GM18498 (cell line): ENCODE measurements around the gene APAF1.

Source experiments
- ATAC-seq: cut with Tn5 transposase; IDR thresholded peaks from one replicate; pipeline ENCODE4 v1.9.1; 2021; ENCODE audit warnings: mild to moderate bottlenecking, moderate library complexity; ENCODE audit not compliant: unreplicated experiment

Gene APAF1

DNA sequence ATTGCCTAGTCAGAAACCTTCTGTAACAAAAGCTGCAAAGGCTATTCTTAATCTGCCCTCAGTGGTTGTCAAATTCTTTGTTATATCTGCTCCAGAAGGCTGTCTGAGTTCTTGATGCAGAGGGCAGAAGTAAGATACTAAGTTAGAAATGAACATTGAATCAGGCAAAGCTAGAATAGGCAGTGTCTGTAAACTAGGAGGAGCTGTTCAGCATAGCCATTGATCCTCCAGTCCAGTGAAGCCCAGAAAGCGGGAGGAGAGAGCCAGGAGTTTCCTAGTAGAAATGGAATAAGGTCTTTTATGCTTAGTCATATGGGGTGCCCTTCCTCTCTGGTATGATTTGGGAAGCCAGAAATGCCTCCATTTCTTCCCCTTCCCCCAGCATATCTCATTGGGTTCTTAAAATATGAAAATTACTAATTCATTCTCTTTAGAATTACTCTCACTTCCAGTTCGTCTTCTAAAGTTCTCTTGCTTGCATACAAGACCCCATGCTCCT lies 76.2 kb downstream of the APAF1 start:
- ATAC-seq = no peak

DNA sequence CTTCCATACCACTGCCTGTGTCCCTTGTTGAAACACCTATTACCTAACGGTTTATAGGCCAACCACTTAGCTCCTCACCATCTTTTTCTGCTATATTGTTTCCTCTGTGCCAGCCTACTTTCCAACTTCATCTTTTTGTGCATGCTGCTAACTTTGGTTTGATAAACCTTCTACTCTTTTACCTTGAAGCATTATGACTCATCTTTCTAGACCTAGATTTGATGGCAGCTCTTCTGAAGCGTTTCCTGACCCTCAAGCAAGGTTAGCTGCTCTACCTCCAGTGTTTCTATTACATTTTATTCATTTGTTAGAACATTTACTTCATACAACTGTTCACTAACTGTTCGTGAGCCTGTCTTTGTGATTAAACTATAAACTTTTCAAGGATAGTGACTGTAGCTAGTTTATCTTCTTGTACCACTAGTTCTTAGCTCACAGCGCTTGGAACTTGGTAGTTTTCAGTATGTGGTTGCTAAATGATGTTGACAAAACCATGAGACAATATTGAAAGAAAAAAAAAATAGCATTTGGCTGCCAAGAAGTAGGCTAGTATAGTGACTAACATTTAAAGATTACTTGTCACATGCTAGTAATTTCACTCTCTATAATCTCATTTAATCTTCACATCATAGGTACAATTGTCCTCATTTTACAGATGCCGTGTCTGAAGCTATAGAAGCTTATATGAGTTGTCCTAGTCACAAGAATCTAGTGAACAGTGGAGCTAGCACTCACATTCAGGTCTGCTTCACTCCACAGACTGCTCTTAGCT lies 79.5 kb downstream of the APAF1 start:
- no peak for ATAC-seq

DNA sequence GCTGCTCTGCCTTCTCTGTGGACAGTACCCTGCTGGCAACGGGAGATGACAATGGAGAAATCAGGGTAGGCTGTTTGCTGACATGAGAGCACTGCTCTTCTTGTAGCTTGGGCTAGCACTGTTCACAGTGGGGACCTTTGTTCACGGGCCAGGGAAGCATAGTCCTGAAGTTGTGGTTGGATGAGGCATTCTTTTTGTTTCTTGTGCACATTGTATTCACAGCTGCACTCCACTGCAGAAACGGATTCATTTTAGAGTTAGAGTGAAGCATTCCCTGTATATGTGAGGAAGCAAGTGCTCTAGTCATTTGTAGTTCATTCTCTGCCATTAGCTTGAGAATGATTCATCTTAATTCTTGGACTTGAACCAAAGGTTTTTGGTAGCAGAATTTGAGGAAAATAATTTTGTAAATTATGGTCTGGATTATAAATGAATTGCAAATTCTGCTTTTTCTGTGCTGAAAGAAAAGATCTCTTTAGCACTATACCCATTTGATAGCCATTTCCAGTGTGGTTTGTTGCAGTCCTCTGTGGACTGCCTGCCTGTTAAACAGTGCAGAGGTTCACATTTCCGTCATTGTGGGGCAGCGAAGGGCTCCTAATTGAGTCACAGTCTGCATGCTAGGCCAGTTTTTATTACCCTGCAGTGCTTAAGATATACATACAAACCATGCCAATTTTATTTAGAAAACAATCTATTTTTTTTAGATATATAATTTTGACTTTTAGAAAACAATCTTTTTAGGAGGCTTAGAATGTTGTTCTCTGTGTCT lies 80.6 kb downstream of the APAF1 start:
- ATAC-seq = peak; percentile 82

DNA sequence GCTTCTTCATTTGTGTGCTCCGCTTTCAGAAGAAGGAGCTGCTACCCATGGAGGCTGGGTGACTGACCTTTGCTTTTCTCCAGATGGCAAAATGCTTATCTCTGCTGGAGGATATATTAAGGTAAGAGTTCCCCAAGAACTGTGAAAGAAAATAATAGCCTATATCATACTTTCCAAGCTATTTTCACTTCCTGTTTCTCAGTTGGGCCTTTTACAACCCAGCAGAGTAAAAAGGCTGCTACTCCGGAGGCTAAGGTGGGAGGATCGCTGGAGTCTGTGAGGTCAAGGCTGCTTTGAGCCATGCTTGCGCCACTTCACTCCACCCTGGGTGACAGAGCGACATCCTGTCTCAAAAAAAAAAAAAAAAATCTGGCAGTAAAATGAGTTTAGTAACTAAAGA lies 82.1 kb downstream of the APAF1 start:
- ATAC-seq = no peak

DNA sequence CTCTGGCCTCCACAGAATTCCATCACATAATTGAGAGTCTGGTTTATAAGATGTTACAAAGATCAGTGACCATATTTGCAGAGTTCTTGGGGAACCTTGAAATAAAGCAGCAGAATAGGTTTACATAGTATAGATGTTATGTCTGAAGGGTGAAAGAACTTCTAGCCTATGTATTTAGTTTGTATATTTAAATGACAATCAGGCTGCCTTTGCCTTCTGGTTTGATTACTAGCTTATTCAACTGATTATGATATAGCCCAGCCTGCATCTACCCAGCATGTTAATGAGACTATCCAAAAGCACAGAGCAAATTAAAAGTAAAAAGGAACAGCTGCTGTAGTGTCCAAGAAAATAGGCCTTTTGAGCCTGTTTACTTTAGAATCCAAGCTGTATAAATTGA lies 85.3 kb downstream of the APAF1 start:
- ATAC-seq = no peak

DNA sequence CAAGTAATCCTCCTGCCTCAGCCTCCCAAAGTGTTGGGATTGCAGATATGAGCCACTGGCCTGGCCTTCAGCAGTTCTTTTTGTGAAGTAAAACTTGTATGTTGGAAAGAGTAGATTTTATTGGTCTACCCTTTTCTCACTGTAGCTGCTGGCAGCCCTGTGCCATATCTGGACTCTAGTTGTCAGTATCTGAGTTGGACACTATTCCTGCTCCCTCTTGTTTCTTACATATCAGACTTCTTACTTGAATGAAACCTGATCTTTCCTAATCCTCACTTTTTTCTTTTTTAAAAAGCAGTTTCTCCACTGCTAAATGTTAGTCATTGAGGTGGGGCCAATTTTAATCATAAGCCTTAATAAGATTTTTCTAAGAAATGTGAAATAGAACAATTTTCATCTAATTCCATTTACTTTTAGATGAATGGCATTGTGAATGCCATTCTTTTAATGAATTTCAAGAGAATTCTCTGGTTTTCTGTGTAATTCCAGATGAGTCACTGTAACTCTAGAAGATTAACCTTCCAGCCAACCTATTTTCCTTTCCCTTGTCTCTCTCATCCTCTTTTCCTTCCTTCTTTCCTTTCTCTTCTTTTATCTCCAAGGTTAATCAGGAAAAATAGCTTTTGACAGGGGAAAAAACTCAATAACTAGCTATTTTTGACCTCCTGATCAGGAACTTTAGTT lies 88.7 kb downstream of the APAF1 start:
- ATAC-seq = no peak

DNA sequence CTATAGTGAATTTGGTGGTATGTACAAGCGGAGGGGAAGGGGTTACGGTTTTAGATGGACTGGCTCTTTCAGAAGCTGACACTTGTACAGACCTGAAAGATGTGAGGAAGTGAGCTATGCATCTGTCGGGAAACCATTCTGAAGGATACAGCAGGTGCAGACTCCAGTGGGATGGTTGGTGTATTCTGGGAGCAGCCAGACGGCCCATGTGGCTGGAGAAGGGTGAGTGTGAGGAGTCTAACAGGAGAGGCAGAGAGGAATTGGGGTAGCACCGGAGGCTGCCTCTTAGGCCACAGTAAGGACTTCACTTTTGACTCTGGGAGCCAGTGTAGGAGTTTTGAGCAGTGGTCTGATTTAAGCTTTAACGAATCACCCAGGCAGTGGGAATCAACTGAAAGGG lies 90.7 kb downstream of the APAF1 start:
- ATAC-seq = no peak

DNA sequence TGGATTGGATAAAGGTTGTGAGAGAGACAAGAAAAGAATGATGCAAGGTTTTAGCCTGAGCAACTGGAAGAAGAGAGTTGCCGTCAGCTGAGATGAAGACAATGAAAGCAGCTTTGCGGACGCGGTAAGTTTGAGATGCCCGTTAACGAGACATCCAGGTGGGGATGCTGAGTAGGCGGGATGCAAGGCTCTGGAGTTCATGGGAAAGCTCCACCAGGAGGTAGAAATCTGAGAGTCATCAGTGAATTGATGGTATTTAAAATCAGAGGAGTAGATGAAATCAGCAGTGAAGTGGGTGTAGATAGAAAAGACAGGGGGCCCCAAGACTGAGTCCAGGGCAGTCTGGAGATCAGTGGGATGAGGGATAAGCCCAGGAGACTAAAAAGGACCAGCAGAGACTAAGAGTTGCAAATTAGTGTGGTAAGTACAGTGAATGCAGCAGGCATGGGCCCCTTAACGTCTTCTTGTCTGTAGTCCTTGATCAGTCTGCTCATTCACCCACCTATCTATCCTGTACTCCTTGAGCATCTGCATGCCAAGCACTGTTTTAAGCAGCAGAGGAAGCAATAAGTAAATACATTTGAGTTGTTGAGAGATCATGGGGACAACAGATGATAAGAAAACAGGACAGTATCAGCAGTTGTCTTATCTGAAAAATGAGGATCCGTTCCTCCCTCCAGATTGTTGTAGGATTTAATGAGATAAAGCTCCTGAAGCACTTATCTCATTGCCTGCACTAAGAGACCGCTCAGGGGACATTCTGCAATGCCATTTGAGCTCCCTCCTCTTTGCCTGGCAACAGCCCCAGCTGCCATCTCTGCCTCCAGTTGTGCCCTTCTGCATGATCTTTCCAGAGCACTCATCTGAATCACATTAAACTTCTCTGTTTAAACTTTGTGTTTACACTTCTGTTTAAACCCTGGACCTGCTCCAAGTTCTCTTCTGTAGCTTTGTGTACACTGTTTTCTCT lies 91.5 kb downstream of the APAF1 start:
- ATAC-seq = no peak

DNA sequence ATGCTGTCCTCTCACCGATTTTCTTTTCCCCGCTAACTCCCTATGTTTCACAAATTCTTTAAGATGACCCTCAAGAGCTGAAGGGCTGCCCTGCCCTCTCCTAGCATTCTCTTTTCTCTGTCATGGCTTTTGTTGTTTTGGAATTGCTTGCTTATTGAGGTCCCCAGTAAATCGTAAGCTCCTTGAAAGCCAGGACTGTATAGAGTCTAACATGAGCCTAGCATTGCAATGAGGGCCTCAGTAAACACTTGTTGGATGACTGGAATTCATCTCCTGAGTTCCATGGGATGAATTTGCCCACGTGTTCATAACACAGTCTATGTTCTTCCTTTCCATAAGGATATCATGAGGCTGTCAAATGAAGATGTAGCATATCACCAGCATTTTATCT lies 92.2 kb downstream of the APAF1 start:
- no peak for ATAC-seq

DNA sequence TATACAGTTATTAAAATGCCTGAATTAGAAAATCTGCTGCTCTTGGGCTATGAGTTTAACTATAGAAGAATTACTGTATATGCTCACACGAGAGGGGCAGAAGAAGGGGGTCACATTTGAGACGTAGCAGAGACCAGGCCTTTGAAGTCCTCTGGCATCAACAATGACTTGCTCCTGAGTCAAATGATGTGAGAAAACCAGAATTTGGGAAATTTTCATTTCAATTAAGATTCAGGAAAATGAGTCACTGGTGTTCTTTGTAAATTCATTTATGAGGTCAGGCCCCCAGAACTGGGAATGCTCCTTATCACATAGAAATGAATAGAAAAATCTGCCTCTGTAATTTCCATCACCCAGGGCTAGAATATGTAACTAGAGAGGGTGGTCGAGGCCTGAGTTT lies 92.9 kb downstream of the APAF1 start:
- no peak for ATAC-seq

DNA sequence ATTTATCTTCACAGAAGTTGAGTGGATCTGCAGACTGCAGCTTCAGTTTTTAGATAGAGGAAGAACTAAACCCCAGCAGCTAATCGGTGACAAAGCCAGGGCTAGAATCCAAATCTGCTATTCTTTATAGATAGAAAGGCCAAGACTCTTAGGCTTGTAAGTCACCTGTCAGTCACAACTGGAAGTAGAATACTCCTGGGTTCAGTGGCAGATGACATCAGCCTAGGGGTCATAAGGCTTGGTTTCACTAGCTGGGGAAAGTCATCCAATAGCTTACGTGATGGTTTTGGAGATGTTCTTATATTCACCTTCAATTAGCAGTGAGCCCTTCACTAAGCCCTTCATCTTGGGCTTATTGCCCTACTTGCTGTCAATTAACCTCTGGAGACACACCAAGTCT lies 93.4 kb downstream of the APAF1 start:
- ATAC-seq = no peak

DNA sequence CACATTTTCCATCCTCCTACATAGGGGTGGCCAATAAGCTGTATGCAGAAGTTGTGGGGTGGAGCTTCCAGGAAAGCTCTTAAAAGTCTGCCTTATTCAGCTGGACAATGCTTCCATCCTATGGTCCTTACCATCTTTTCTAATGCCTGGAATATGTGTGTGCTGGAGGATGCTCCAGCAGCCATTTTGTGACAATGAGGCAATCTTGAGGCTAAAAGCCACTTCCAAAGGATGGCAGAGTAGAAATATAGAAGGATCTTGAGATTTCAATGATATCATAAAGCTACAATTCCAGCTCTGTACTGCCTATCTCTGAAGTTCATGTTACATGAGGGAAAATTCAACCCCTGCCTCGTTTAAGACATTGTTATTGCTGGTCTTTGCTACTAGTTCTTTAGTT lies 95.7 kb downstream of the APAF1 start:
- no peak for ATAC-seq

DNA sequence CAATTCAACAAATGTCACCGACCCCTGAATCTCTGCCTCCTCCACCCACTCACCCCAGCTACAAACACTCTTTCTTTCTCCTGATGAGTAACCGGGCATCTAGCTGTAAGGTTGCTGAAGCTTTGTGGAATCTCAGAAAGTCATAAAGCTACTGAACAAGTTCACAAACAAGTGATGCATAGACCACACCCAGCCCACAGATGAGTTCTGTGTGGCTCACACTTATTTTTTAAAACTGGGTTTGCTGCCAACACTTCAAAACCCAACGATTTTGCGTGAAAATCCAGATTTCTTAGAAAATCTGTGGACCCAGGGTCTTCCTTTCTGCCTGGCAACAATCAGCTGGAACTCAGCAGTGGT lies 96.1 kb downstream of the APAF1 start:
- ATAC-seq = no peak

DNA sequence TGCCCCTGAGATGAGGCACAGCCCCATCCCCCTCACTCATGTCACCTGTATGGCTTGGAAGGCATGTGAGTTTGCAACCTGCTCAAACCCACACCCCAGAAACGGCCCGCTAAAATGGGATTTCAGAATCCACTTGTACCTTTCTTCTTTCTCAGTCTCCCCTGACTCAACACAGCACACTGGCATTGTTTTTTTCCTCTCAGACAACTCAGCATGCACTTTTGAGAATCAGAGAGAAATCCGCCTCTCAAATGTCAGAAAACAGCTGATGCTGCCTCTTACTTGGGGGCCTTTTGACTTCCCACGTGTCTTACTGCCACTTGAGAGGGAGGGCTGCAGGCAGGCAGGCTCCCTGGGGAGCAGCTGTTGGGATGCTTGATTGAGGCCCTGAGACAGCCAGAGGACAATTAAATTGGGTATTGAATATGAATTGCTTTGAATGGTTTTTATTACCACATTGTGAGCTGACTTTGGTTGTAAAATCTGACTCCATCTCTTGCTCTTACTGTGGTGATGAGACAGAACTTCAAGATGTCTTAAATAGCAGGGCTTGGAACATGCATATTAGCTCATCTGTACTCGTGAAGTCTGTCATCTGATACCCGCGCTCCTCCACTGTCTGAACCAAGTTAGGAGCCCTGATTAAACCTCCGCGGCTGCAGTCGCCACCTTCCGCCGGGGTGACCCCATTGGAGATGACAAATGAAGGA lies 96.6 kb downstream of the APAF1 start:
- no peak for ATAC-seq

DNA sequence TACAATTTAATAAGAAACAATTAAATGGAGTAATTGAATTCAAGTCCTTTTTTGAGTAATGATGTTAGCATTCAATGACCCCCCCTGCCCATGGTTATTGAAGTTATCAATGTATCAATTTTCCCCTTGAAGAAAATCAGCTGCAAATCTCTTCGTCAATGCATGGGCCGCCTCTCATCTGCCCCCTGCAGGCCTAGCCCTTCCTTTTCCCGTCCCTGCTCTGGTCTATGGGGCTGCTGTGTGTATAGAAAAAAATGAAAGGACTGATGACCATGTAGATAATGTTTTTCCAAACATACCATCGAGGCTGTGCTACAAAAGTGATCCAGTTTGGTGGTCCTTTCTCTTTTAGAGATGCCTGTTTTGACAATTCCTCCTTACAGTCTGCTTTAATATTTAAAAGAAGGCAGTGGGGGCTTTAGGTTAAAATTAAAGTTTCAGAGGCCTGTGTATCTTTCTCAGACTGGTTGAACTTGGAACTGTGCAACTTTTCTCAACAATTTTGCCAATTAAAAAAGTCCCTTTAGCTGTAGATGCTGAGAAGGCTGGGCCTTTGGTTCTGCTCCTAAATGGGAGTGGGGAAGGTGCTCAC lies 98.4 kb downstream of the APAF1 start:
- ATAC-seq = peak; percentile 57

DNA sequence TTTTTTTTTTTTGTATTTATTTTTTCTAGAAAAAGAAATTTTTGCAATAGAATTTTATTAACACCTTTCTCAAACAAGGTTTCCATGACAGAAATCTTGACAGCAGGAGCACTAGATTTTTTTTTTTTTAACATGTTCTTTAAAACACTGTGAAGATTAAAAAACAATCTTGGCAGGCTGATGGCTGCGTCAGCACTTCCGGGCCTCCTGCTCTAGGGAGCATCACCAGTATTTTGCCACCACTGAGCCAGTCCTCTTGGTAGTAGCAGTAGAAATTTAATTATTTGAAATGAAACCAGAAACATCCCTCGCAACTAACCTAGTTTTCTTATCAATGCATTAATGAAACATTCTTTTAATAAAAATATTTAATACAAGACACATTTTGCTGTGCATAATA lies 99.6 kb downstream of the APAF1 start:
- ATAC-seq = no peak

DNA sequence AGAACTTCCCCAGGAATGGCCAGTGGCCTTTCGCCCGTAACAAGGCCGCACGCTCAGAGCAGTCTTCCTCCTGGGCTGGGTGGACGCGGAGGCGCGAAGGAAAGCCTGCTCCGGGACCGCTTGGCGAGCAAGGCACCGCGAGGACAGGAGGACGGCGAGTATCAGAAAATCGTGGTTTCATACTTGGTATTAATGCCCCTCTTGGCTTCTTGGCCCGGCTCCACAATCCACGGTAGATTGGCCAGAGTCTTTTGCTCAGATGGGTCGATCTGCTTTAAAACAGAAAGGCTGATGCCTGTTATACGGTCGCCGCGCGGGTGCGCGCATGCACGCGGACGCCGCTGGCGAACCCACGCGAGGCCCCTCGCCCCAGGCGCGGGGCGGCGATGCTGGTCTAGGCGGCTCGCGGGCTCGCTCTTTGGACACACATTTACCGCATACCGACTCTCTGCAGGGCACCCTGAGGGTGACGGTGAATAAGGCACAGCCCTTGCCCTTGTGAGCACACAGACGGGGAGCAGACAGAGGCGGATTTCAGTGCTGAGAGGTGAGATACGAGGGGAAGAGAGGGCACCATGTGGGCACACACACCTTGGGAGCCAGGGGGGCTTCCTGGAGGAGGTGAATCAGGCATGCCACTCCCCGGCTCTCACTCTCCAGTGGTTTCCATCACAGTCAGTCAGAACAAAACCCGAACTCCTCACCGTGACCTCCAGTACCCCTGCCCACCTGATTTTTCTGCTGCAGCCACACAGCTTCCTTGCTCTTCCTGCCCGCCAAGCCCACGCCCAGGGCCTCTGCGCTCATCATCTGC lies 100.7 kb downstream of the APAF1 start:
- peak; percentile 58 for ATAC-seq

DNA sequence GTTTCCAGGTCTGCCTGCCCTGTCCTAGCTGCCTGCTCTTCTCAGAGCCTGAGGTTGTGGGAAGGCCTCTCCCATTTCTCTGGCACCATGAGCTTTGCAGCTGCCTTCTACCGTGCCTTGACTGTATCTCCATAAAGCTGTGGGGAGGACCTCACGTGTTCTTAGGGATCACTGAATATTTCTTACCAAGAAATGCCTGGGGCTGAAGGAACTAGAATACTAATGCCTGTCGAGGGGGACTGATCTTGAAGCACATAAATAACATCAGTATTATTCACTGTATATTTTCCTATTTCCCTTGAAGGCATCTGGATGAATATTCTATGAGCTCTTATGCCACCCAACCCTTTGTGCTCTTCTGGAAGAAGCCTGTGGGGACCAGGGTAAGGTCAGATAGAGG lies 103.4 kb downstream of the APAF1 start:
- ATAC-seq = no peak

DNA sequence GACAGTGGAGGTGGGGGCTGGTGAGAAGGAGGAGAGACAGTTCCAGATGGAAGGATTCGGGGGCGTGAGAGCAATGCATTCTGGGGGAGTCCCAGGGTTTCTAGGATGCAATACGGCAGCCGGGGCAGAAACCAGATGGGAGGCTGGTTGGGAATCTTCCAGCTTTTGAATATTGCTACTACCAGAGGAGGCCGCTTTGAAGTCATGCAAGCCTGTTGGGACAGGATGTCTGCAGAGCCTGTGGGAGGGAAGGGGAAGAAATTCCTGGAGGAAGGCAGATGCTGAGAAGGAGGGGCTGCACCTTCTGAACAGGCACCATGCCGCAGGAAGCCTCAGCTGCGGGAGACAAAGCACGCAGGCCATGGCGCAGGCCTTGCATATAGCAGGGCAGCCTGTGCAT lies 105.4 kb downstream of the APAF1 start:
- ATAC-seq = no peak
